ENCODE data around the gene KLHDC10.

GRCh38 chr7:130113887-130114286 is 43.6 kb downstream of the KLHDC10 start:
- no peak for TF ChIP-seq ZNF580 (CRISPR knock-in tag; IDR thresholded peaks at IDR 0.05; ENCODE audit: borderline replicate concordance, low read depth)
- no peak for TF ChIP-seq REST (IDR thresholded peaks at IDR 0.05; ENCODE audit: borderline replicate concordance in 1 of 2, low read depth in 1 of 2, low read length in 2 of 2)
- TF ChIP-seq ZNF609 (CRISPR knock-in tag; IDR thresholded peaks at IDR 0.05; ENCODE audit: borderline replicate concordance), result no peak
- TF ChIP-seq SRSF1 (optimal IDR thresholded peaks at IDR 0.05; ENCODE audit: low read depth, low read length), result no peak
- no peak for TF ChIP-seq E2F1 (CRISPR knock-in tag; IDR thresholded peaks at IDR 0.05)
